Measurements from ENCODE around the gene SLC6A18. TPM values are rescaled to one million over a fixed set of nuclear protein-coding genes. Genes with fewer than 3 reads are reported as not detected.

The SLC6A18 gene
- total RNA-seq (2014; rRNA removed; shearing (Covaris generic)), result not detected in 2 replicates
- not detected in 2 replicates for polyA plus RNA-seq (2015; cell fraction: cytosol; rRNA removed)
- not detected in 2 replicates for polyA plus RNA-seq (2015; cell fraction: nucleus; rRNA removed)

- DNase-seq (ENCODE audit: low read depth), result no peak
These were observed at the start of gene SLC6A18 for GRCh38 chr5:1225081-1225480. SLC6A18 (plus strand) TSS chr5:1225381; CDS start chr5:1225478, 97 bp downstream.

GRCh38 chr5:1175801-1176472 lies 49.2 kb upstream of the SLC6A18 start:
- no peak for DNase-seq (ENCODE audit: low read depth)

- peak; percentile 48 for DNase-seq (ENCODE audit: low read depth)
These were observed 48.4 kb upstream of the SLC6A18 start for GRCh38 chr5:1176473-1177391.

GRCh38 chr5:1177826-1178528 lies 47.2 kb upstream of the SLC6A18 start:
- DNase-seq (ENCODE audit: low read depth), result no peak

- no peak for DNase-seq (ENCODE audit: low read depth)
These were observed 46.4 kb upstream of the SLC6A18 start for GRCh38 chr5:1178529-1179382.

- DNase-seq (ENCODE audit: low read depth), result no peak
These were observed 45.8 kb upstream of the SLC6A18 start for GRCh38 chr5:1179383-1179715.

- no peak for DNase-seq (ENCODE audit: low read depth)
These were observed 45.1 kb upstream of the SLC6A18 start for GRCh38 chr5:1180096-1180495.

- no peak for DNase-seq (ENCODE audit: low read depth)
These were observed 44.3 kb upstream of the SLC6A18 start for GRCh38 chr5:1180841-1181271.

- DNase-seq (ENCODE audit: low read depth), result no peak
These were observed 43.5 kb upstream of the SLC6A18 start for GRCh38 chr5:1181451-1182359.

GRCh38 chr5:1182360-1182632 lies 42.9 kb upstream of the SLC6A18 start:
- DNase-seq (ENCODE audit: low read depth), result no peak

- no peak for DNase-seq (ENCODE audit: low read depth)
These were observed 42.4 kb upstream of the SLC6A18 start for GRCh38 chr5:1182633-1183423.

GRCh38 chr5:1183424-1184162 lies 41.6 kb upstream of the SLC6A18 start:
- DNase-seq (ENCODE audit: low read depth), result no peak

- no peak for DNase-seq (ENCODE audit: low read depth)
These were observed 41.1 kb upstream of the SLC6A18 start for GRCh38 chr5:1184163-1184470.

GRCh38 chr5:1184481-1184880 lies 40.7 kb upstream of the SLC6A18 start:
- DNase-seq (ENCODE audit: low read depth), result no peak

- DNase-seq (ENCODE audit: low read depth), result no peak
These were observed 40.0 kb upstream of the SLC6A18 start for GRCh38 chr5:1185038-1185627.

- no peak for DNase-seq (ENCODE audit: low read depth)
These were observed 39.4 kb upstream of the SLC6A18 start for GRCh38 chr5:1185629-1186350.
